Measurements from ENCODE around the gene CHCHD6. TPM values are rescaled to one million over a fixed set of nuclear protein-coding genes. Genes with fewer than 3 reads are reported as not detected.
A peak's percentile ranks its signal among the peaks of the same experiment; 100 is the strongest.

CHCHD6 gene
- total RNA-seq, 2 donors from 2014 or later = 23.6 to 34.4 TPM

GRCh38 chr3:126850370-126851085 is 146.5 kb downstream of the CHCHD6 start:
- TF ChIP-seq CTCF (conservative IDR thresholded peaks at IDR 0.05) = no peak
- H3K27ac ChIP-seq (ENCODE audit: low read depth, low read length) = peak overlapping the region; percentile 74
- peaks cover 45% of the 10 kb centered on the region for H3K4me1 ChIP-seq (ENCODE audit: control insufficient read depth, insufficient read depth, low read length)
- peak overlapping the region; percentile 4 for H3K4me3 ChIP-seq (ENCODE audit: low read length)
- whole genome bisulfite sequencing, 2 experiments (ENCODE audit: insufficient coverage in 1 of 2, insufficient read length in 1 of 2) = 39 to 59% methylated on average over 7 to 10 of the region's 10 CpGs
- no peaks in the 10 kb centered on the region for H3K27me3 ChIP-seq (ENCODE audit: control insufficient read depth, insufficient read depth, low read length, poor library complexity, severe bottlenecking)
- H3K36me3 ChIP-seq (ENCODE audit: control insufficient read depth, insufficient read depth, low read length) = no peaks in the 10 kb centered on the region
- H3K4me3 Mint-ChIP-seq = no peak overlapping the region
- H3K27me3 Mint-ChIP-seq (ENCODE audit: insufficient read depth) = no peaks in the 10 kb centered on the region
- no peaks in the 10 kb centered on the region for H3K9me3 Mint-ChIP-seq
- H3K36me3 Mint-ChIP-seq (ENCODE audit: low read depth) = peaks cover 3% of the 10 kb centered on the region
- no peaks in the 10 kb centered on the region for H3K9me3 ChIP-seq (ENCODE audit: control insufficient read depth, low read length)
- peak; percentile 95 for DNase-seq
- peak overlapping the region; percentile 68 for H3K9ac ChIP-seq (ENCODE audit: extremely low read depth, low read length, poor library complexity, severe bottlenecking)
- H3K4me1 Mint-ChIP-seq = peaks cover 75% of the 10 kb centered on the region
- peak overlapping the region; percentile 95 for H3K27ac Mint-ChIP-seq

- peaks cover 3% of the 10 kb centered on the region for H3K36me3 Mint-ChIP-seq (ENCODE audit: low read depth)
- peak overlapping the region; percentile 74 for H3K27ac ChIP-seq (ENCODE audit: low read depth, low read length)
- H3K9me3 ChIP-seq (ENCODE audit: control insufficient read depth, low read length) = no peaks in the 10 kb centered on the region
- peak overlapping the region; percentile 68 for H3K9ac ChIP-seq (ENCODE audit: extremely low read depth, low read length, poor library complexity, severe bottlenecking)
- peak overlapping the region; percentile 42 for H3K4me3 ChIP-seq (ENCODE audit: low read length)
- H3K27me3 ChIP-seq (ENCODE audit: control insufficient read depth, insufficient read depth, low read length, poor library complexity, severe bottlenecking) = no peaks in the 10 kb centered on the region
- no peaks in the 10 kb centered on the region for H3K36me3 ChIP-seq (ENCODE audit: control insufficient read depth, insufficient read depth, low read length)
- H3K9me3 Mint-ChIP-seq = no peaks in the 10 kb centered on the region
- DNase-seq = peak; percentile 58
- H3K4me1 ChIP-seq (ENCODE audit: control insufficient read depth, insufficient read depth, low read length) = peaks cover 38% of the 10 kb centered on the region
- peak overlapping the region; percentile 95 for H3K27ac Mint-ChIP-seq
- WGBS, 2 experiments (ENCODE audit: insufficient coverage in 1 of 2, insufficient read length in 1 of 2) = 86 to 97% methylated on average over 4 to 6 of the region's 6 CpGs
- peaks cover 67% of the 10 kb centered on the region for H3K4me1 Mint-ChIP-seq
- no peak for TF ChIP-seq CTCF (conservative IDR thresholded peaks at IDR 0.05)
- no peak overlapping the region for H3K4me3 Mint-ChIP-seq
- H3K27me3 Mint-ChIP-seq (ENCODE audit: insufficient read depth) = no peaks in the 10 kb centered on the region
Measured at GRCh38 chr3:126851382-126851781, 147.3 kb downstream of the CHCHD6 start.

- Histone ChIP-seq H3K27ac (ENCODE audit: low read depth, low read length) (no peak overlapping the region), H3K4me3 (ENCODE audit: low read length) (no peak overlapping the region), H3K4me1 (ENCODE audit: control insufficient read depth, insufficient read depth, low read length) (peaks cover 38% of the 10 kb centered on the region), H3K36me3 (ENCODE audit: control insufficient read depth, insufficient read depth, low read length) (no peaks in the 10 kb centered on the region), H3K9ac (ENCODE audit: extremely low read depth, low read length, poor library complexity, severe bottlenecking) (peak overlapping the region; percentile 68), H3K9me3 (ENCODE audit: control insufficient read depth, low read length) (no peaks in the 10 kb centered on the region), H3K27me3 (ENCODE audit: control insufficient read depth, insufficient read depth, low read length, poor library complexity, severe bottlenecking) (no peaks in the 10 kb centered on the region)
- no peak overlapping the region for H3K4me3 Mint-ChIP-seq
- H3K36me3 Mint-ChIP-seq (ENCODE audit: low read depth) = peaks cover 3% of the 10 kb centered on the region
- TF ChIP-seq CTCF (conservative IDR thresholded peaks at IDR 0.05) = no peak
- 93 to 96% methylated on average over 3 to 6 of the region's 6 CpGs for WGBS, 2 experiments (ENCODE audit: insufficient coverage in 1 of 2, insufficient read length in 1 of 2)
- no peaks in the 10 kb centered on the region for H3K9me3 Mint-ChIP-seq
- DNase-seq = peak; percentile 56
- peaks cover 61% of the 10 kb centered on the region for H3K4me1 Mint-ChIP-seq
- peak overlapping the region; percentile 64 for H3K27ac Mint-ChIP-seq
- no peaks in the 10 kb centered on the region for H3K27me3 Mint-ChIP-seq (ENCODE audit: insufficient read depth)
Measured at GRCh38 chr3:126851934-126852333, 147.9 kb downstream of the CHCHD6 start.
